Astrocyte (in vitro differentiated cells and primary cell): ENCODE results near the gene MICAL2.

ENCODE experiments used
- CTCF ChIP-seq: IDR thresholded peaks from 2 replicates; pipeline ENCODE4 v1.5.1; 2011; ENCODE audit warnings: low read depth, mild to moderate bottlenecking, inconsistent platforms, low read length, moderate library complexity; ENCODE audit not compliant: insufficient read depth
- EZH2 ChIP-seq: IDR thresholded peaks from 2 replicates; pipeline ENCODE4 v1.6.1; 2012; ENCODE audit warnings: mild to moderate bottlenecking, low read length, inconsistent platforms; ENCODE audit not compliant: insufficient read depth

DNA sequence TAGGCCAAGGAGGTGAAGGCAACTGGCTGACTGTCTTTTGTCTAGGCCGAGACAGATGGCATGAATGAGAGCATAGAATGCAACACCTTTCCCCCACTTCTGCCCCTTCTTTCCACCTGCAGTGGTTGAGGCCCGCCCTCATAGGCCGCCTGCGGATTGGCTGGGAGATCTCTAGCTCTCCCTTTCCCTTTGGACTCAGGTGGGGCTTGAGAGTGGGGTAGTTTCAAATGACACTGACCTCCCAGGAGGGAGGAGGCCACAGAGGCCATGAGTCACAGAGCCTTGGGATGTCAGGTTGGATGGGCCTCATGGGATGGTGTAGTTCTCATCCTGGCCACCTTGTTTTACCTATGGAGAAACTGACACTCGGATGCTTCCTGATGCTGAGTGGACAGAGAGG lies 9.1 kb downstream of the MICAL2 start:
- TF ChIP-seq CTCF (no peak), EZH2 (no peak)
